Measurements from ENCODE around the gene ETNK2. TPM values are rescaled to one million over a fixed set of nuclear protein-coding genes. Genes with fewer than 3 reads are reported as not detected.

Gene ETNK2
- total RNA-seq, 4 donors from 2014 or later, result 5.6 to 15.3 (median 6.8) TPM

- no peak for DNase-seq (ENCODE audit: extremely low spot score)
- no peak for TF ChIP-seq EP300 (IDR thresholded peaks at IDR 0.05)
- TF ChIP-seq POLR2AphosphoS5 (IDR thresholded peaks at IDR 0.05), result no peak
- no peak for TF ChIP-seq CTCF (IDR thresholded peaks at IDR 0.05)
- no peak for TF ChIP-seq POLR2A (IDR thresholded peaks at IDR 0.05; ENCODE audit: low read depth)
- Histone ChIP-seq H3K9me3 (no peaks in the 10 kb centered on the region), H3K27me3 (no peaks in the 10 kb centered on the region), H3K27ac (replicated peaks in 1 of 4) (peak overlapping the region in 2 of 4 donors; percentile 20 to 30), H3K36me3 (peaks cover 0 to 16% (median 7%) of the 10 kb centered on the region in 4 donors), H3K4me1 (peaks cover 22 to 50% (median 48%) of the 10 kb centered on the region in 4 donors), H3K4me3 (no peak overlapping the region)
- intact Hi-C loops (cut with DNase I), result no loop called here
- WGBS, result 55% methylated on average over 7 of the region's 11 CpGs
These were observed 20.6 kb downstream of the ETNK2 start for GRCh38 chr1:204130981-204131892.

GRCh38 chr1:204130178-204130577, 21.7 kb downstream of the ETNK2 start:
- H3K4me1 ChIP-seq, result peaks cover 22 to 57% (median 54%) of the 10 kb centered on the region in 4 donors
- H3K27ac ChIP-seq (replicated peaks in 1 of 4), result peak overlapping the region in 1 of 4 donors; percentile 30
- no peaks in the 10 kb centered on the region for H3K9me3 ChIP-seq
- intact Hi-C loops (cut with DNase I), result no loop called here
- no peak for DNase-seq (ENCODE audit: extremely low spot score)
- TF ChIP-seq EP300 (IDR thresholded peaks at IDR 0.05) (no peak), CTCF (IDR thresholded peaks at IDR 0.05) (no peak), POLR2AphosphoS5 (IDR thresholded peaks at IDR 0.05) (no peak), POLR2A (IDR thresholded peaks at IDR 0.05; ENCODE audit: low read depth) (no peak)
- peaks cover 0 to 27% (median 15%) of the 10 kb centered on the region in 4 donors for H3K36me3 ChIP-seq
- no peak overlapping the region for H3K4me3 ChIP-seq
- 93% methylated on average over 4 of the region's 4 CpGs for WGBS
- no peaks in the 10 kb centered on the region for H3K27me3 ChIP-seq

- Histone ChIP-seq H3K36me3 (peaks cover 5 to 30% (median 16%) of the 10 kb centered on the region in 4 donors), H3K9me3 (no peaks in the 10 kb centered on the region), H3K27me3 (no peaks in the 10 kb centered on the region), H3K4me1 (peaks cover 22 to 57% (median 54%) of the 10 kb centered on the region in 4 donors), H3K4me3 (peak overlapping the region; percentile 19 to 41 (median 26)), H3K27ac (replicated peaks in 1 of 4) (peak overlapping the region; percentile 17 to 71 (median 32))
- 28% methylated on average over 25 of the region's 29 CpGs for WGBS
- DNase-seq (ENCODE audit: extremely low spot score), result no peak
- intact Hi-C loops (cut with DNase I), result loop anchor here (2.0 to 5.0 kb wide), 2 partner anchors 57 to 268 kb away; partner anchors contain the start of genes SNRPE and SOX13
- TF ChIP-seq POLR2A (IDR thresholded peaks at IDR 0.05; ENCODE audit: low read depth) (no peak), POLR2AphosphoS5 (IDR thresholded peaks at IDR 0.05) (peak; percentile 3 to 52), CTCF (IDR thresholded peaks at IDR 0.05) (peak; percentile 80 to 92 (median 88)), EP300 (IDR thresholded peaks at IDR 0.05) (no peak)
These were observed 22.6 kb downstream of the ETNK2 start for GRCh38 chr1:204128964-204129896.

- 69% methylated on average over 4 of the region's 4 CpGs for WGBS
- intact Hi-C loops (cut with DNase I), result loop anchor here (2.0 to 5.0 kb wide), 2 partner anchors 56 to 268 kb away; partner anchors contain the start of genes SNRPE and SOX13
- H3K27ac ChIP-seq (replicated peaks in 1 of 4), result peak overlapping the region in 1 of 4 donors; percentile 71
- peaks cover 5 to 34% (median 20%) of the 10 kb centered on the region in 4 donors for H3K36me3 ChIP-seq
- TF ChIP-seq CTCF (IDR thresholded peaks at IDR 0.05) (no peak), EP300 (IDR thresholded peaks at IDR 0.05) (no peak), POLR2A (IDR thresholded peaks at IDR 0.05; ENCODE audit: low read depth) (no peak), POLR2AphosphoS5 (IDR thresholded peaks at IDR 0.05) (no peak)
- H3K9me3 ChIP-seq, result no peaks in the 10 kb centered on the region
- DNase-seq (ENCODE audit: extremely low spot score), result no peak
- no peaks in the 10 kb centered on the region for H3K27me3 ChIP-seq
- H3K4me1 ChIP-seq, result peaks cover 22 to 57% (median 54%) of the 10 kb centered on the region in 4 donors
- H3K4me3 ChIP-seq, result peak overlapping the region in 2 of 4 donors; percentile 19 to 41
These were observed 23.3 kb downstream of the ETNK2 start for GRCh38 chr1:204128464-204128963.
